Measurements from ENCODE around the gene FARS2. TPM values are rescaled to one million over a fixed set of nuclear protein-coding genes. Genes with fewer than 3 reads are reported as not detected.

The FARS2 gene
- total RNA-seq, 4 donors from 2014 or later = 8.3 to 18.5 (median 13.0) TPM

GRCh38 chr6:5217356-5217755 is 44.0 kb upstream of the FARS2 start:
- no peaks in the 10 kb centered on the region for H3K9me3 ChIP-seq
- intact Hi-C loops (cut with DNase I) = no loop called here
- 80 to 100% methylated on average over 1 to 2 of the region's 2 CpGs for WGBS, 2 donors
- H3K4me1 ChIP-seq = peaks cover 0 to 6% (median 0%) of the 10 kb centered on the region in 3 donors
- DNase-seq = no peak
- TF ChIP-seq CTCF (IDR thresholded peaks at IDR 0.05) = no peak
- H3K36me3 ChIP-seq = peaks cover 0 to 27% (median 0%) of the 10 kb centered on the region in 3 donors
- H3K27ac ChIP-seq = no peak overlapping the region
- H3K27me3 ChIP-seq = no peaks in the 10 kb centered on the region
- no peak overlapping the region for H3K4me3 ChIP-seq

GRCh38 chr6:5219011-5219691 is 42.2 kb upstream of the FARS2 start:
- no peak for DNase-seq
- H3K4me3 ChIP-seq = no peak overlapping the region
- WGBS, 2 donors = 68 to 69% methylated on average over 5 of the region's 5 CpGs
- intact Hi-C loops (cut with DNase I) = no loop called here
- no peaks in the 10 kb centered on the region for H3K27me3 ChIP-seq
- TF ChIP-seq POLR2A (IDR thresholded peaks at IDR 0.05) = no peak
- no peak for TF ChIP-seq CTCF (IDR thresholded peaks at IDR 0.05)
- H3K9me3 ChIP-seq = no peaks in the 10 kb centered on the region
- no peak overlapping the region for H3K27ac ChIP-seq
- H3K36me3 ChIP-seq = peaks cover 0 to 22% (median 0%) of the 10 kb centered on the region in 3 donors
- H3K4me1 ChIP-seq = peaks cover 0 to 6% (median 0%) of the 10 kb centered on the region in 3 donors

- no peak for TF ChIP-seq POLR2A (IDR thresholded peaks at IDR 0.05)
- TF ChIP-seq CTCF (IDR thresholded peaks at IDR 0.05) = no peak
- no peak overlapping the region for H3K27ac ChIP-seq
- no peaks in the 10 kb centered on the region for H3K9me3 ChIP-seq
- H3K27me3 ChIP-seq = no peaks in the 10 kb centered on the region
- intact Hi-C loops (cut with DNase I) = no loop called here
- no peak for DNase-seq
- H3K4me1 ChIP-seq = no peaks in the 10 kb centered on the region
- peaks cover 0 to 20% (median 0%) of the 10 kb centered on the region in 3 donors for H3K36me3 ChIP-seq
- WGBS, 2 donors = 82% methylated on average over 1 of the region's 1 CpG; no CpG with 5 or more reads in 1 of the 2 donors
- H3K4me3 ChIP-seq = no peak overlapping the region
These were observed 40.9 kb upstream of the FARS2 start for GRCh38 chr6:5220443-5220842.

- TF ChIP-seq POLR2A (IDR thresholded peaks at IDR 0.05) (no peak), CTCF (IDR thresholded peaks at IDR 0.05) (no peak)
These were observed 38.0 kb upstream of the FARS2 start for GRCh38 chr6:5223309-5223708.

GRCh38 chr6:5229356-5229755 is 32.0 kb upstream of the FARS2 start:
- Histone ChIP-seq H3K36me3 (no peaks in the 10 kb centered on the region), H3K4me3 (no peak overlapping the region), H3K27ac (no peak overlapping the region), H3K27me3 (no peaks in the 10 kb centered on the region), H3K4me1 (no peaks in the 10 kb centered on the region), H3K9me3 (no peaks in the 10 kb centered on the region)
- intact Hi-C loops (cut with DNase I) = no loop called here
- no peak for TF ChIP-seq POLR2A (IDR thresholded peaks at IDR 0.05)
- TF ChIP-seq CTCF (IDR thresholded peaks at IDR 0.05) = no peak
- no peak for DNase-seq
- WGBS, 2 donors = 88 to 93% methylated on average over 3 of the region's 3 CpGs

More at GRCh38 chr6:5223309-5223708, 38.0 kb upstream of the FARS2 start:
- intact Hi-C loops (cut with DNase I) = no loop called here
- Histone ChIP-seq H3K4me3 (no peak overlapping the region), H3K27ac (no peak overlapping the region), H3K4me1 (no peaks in the 10 kb centered on the region), H3K36me3 (peaks cover 0 to 8% (median 0%) of the 10 kb centered on the region in 3 donors), H3K9me3 (no peaks in the 10 kb centered on the region), H3K27me3 (no peaks in the 10 kb centered on the region)
- no peak for DNase-seq
- 90% methylated on average over 6 of the region's 6 CpGs for WGBS, 2 donors

Data from esophagus squamous epithelium (tissue), 5 donors.